Gastroesophageal sphincter (tissue), 4 donors: ENCODE results near the gene MGAT3. TPM values are rescaled to one million over a fixed set of nuclear protein-coding genes. Genes with fewer than 3 reads are reported as not detected.

Experiments used
- ATAC-seq: fragments of 150-250 bp; one replicate; pipeline ENCODE4 v1.9.1; 2016; ENCODE audit warnings: mild to moderate bottlenecking, moderate library complexity
- H3K27ac ChIP-seq, 4 donors: fragments of 200-600 bp; sonication (generic) in 3 of 4; 1 replicate in 3 of 4; 2 replicates in 1 of 4; pipeline ENCODE4 v1.5.1; 2016 to 2019
- H3K27me3 ChIP-seq: fragments of 200-600 bp; sonication (generic); one replicate; pipeline ENCODE4 v1.5.1; 2019
- H3K36me3 ChIP-seq, 2 donors: fragments of 200-600 bp; sonication (generic); one replicate each; pipeline ENCODE4 v1.5.1; 2019; ENCODE audit warnings: control low read depth in 1 of 2
- H3K4me1 ChIP-seq, 3 donors: fragments of 200-600 bp; sonication (generic); 1 replicate in 2 of 3; 2 replicates in 1 of 3; pipeline ENCODE4 v1.5.1; 2016 to 2019; ENCODE audit warnings: control low read depth in 2 of 3
- H3K4me3 ChIP-seq, 2 donors: fragments of 200-600 bp; sonication (generic); one replicate each; pipeline ENCODE4 v1.5.1; 2019; ENCODE audit warnings: mild to moderate bottlenecking in 1 of 2, moderate library complexity in 1 of 2
- H3K9me3 ChIP-seq, 3 donors: fragments of 200-600 bp; sonication (generic); one replicate each; pipeline ENCODE4 v1.5.1; 2017 to 2019; ENCODE audit warnings: control low read depth in 2 of 3
- CTCF ChIP-seq, 4 experiments: fragments of 200-600 bp in 2 of 4; fragments of 450-650 bp in 2 of 4; sonication (generic) in 1 of 4; IDR thresholded peaks; one replicate each; pipeline ENCODE4 v1.5.1; 2017 to 2019; ENCODE audit warnings: antibody characterized with exemption in 4 of 4, mild to moderate bottlenecking in 2 of 4, moderate library complexity in 2 of 4
- EP300 ChIP-seq: sonication (generic); formaldehyde crosslinking; IDR thresholded peaks from one replicate; pipeline ENCODE4 v1.6.1; 2017; ENCODE audit warnings: antibody characterized with exemption, mild to moderate bottlenecking
- POLR2A ChIP-seq, 2 donors: fragments of 450-650 bp; IDR thresholded peaks; one replicate each; pipeline ENCODE4 v1.6.1; 2017; ENCODE audit warnings: antibody characterized with exemption in 2 of 2, mild to moderate bottlenecking in 2 of 2, moderate library complexity in 1 of 2
- POLR2AphosphoS5 ChIP-seq: sonication (generic); formaldehyde crosslinking; IDR thresholded peaks from one replicate; pipeline ENCODE4 v1.6.1; 2017; ENCODE audit warnings: antibody characterized with exemption
- WGBS, 2 donors: methylation state at CpG; one replicate each; pipeline ENCODE4 v1.1.5; 2018; ENCODE audit warnings: low coverage in 1 of 2; 5-methylcytosine and 5-hydroxymethylcytosine counted together
- total RNA-seq, 4 donors: library from RNA; depleted of rRNA; stranded (reverse); fragments of >200 nt; gene quantifications; one replicate each; pipeline ENCODE4 v1.1.0, GENCODE V29; 2016

The MGAT3 gene
- total RNA-seq, 4 donors from 2014 or later: 2.6 to 3.9 (median 2.9) TPM

GRCh38 chr22:39524753-39525657 lies 68.2 kb downstream of the MGAT3 start:
- Histone ChIP-seq H3K27me3 (no peaks in the 10 kb centered on the region), H3K4me3 (peak overlapping the region in 1 of 2 donors; percentile 100), H3K27ac (peak overlapping the region in 3 of 4 donors; percentile 98 to 100 (median 100)), H3K4me1 (peaks cover 0 to 85% (median 62%) of the 10 kb centered on the region in 3 donors), H3K9me3 (no peaks in the 10 kb centered on the region), H3K36me3 (peaks cover 6 to 67% of the 10 kb centered on the region in 2 donors)
- TF ChIP-seq CTCF (IDR thresholded peaks at IDR 0.05): no peak
- no peak for TF ChIP-seq POLR2A (IDR thresholded peaks at IDR 0.05)
- TF ChIP-seq POLR2AphosphoS5: no peak
- no peak for TF ChIP-seq EP300
- 14 to 33% methylated on average over 1 of the region's 10 CpGs for WGBS, 2 donors
- no peak for ATAC-seq

- H3K27ac ChIP-seq: peak overlapping the region in 3 of 4 donors; percentile 98 to 100 (median 100)
- 33 to 51% methylated on average over 3 to 4 of the region's 4 CpGs for WGBS, 2 donors
- peaks cover 6 to 73% of the 10 kb centered on the region in 2 donors for H3K36me3 ChIP-seq
- no peaks in the 10 kb centered on the region for H3K9me3 ChIP-seq
- no peak overlapping the region for H3K4me3 ChIP-seq
- TF ChIP-seq CTCF (IDR thresholded peaks at IDR 0.05) (no peak), EP300 (no peak), POLR2AphosphoS5 (no peak)
- no peaks in the 10 kb centered on the region for H3K27me3 ChIP-seq
- peaks cover 0 to 91% (median 68%) of the 10 kb centered on the region in 3 donors for H3K4me1 ChIP-seq
- no peak for ATAC-seq
Observed at GRCh38 chr22:39525658-39525975, 68.8 kb downstream of the MGAT3 start.

- Histone ChIP-seq H3K27ac (peak overlapping the region in 3 of 4 donors; percentile 71 to 100 (median 73)), H3K27me3 (no peaks in the 10 kb centered on the region), H3K9me3 (no peaks in the 10 kb centered on the region), H3K4me1 (peaks cover 2 to 99% (median 77%) of the 10 kb centered on the region in 3 donors), H3K4me3 (no peak overlapping the region), H3K36me3 (peaks cover 2 to 65% of the 10 kb centered on the region in 2 donors)
- no peak for TF ChIP-seq POLR2A (IDR thresholded peaks at IDR 0.05)
- no peak for TF ChIP-seq EP300
- TF ChIP-seq POLR2AphosphoS5: no peak
- TF ChIP-seq CTCF (IDR thresholded peaks at IDR 0.05): no peak
- 56% methylated on average over 2 of the region's 4 CpGs; no CpG with 5 or more reads in 1 of the 2 donors for WGBS, 2 donors
- no peak for ATAC-seq
Observed at GRCh38 chr22:39526736-39527171, 69.9 kb downstream of the MGAT3 start.

- TF ChIP-seq EP300 (no peak), POLR2AphosphoS5 (no peak), CTCF (IDR thresholded peaks at IDR 0.05) (no peak), POLR2A (IDR thresholded peaks at IDR 0.05) (no peak)
- H3K27ac ChIP-seq: peak overlapping the region in 3 of 4 donors; percentile 71 to 100 (median 73)
- no peaks in the 10 kb centered on the region for H3K9me3 ChIP-seq
- H3K27me3 ChIP-seq: no peaks in the 10 kb centered on the region
- no peak for ATAC-seq
- H3K4me3 ChIP-seq: no peak overlapping the region
- H3K4me1 ChIP-seq: peaks cover 2 to 96% (median 75%) of the 10 kb centered on the region in 3 donors
- H3K36me3 ChIP-seq: peaks cover 0 to 57% of the 10 kb centered on the region in 2 donors
- 38 to 50% methylated on average over 3 to 5 of the region's 6 CpGs for WGBS, 2 donors
Observed at GRCh38 chr22:39527481-39527961, 70.7 kb downstream of the MGAT3 start.
